ENCODE data around the gene ERCC1.

- TF ChIP-seq, protein P1, sequence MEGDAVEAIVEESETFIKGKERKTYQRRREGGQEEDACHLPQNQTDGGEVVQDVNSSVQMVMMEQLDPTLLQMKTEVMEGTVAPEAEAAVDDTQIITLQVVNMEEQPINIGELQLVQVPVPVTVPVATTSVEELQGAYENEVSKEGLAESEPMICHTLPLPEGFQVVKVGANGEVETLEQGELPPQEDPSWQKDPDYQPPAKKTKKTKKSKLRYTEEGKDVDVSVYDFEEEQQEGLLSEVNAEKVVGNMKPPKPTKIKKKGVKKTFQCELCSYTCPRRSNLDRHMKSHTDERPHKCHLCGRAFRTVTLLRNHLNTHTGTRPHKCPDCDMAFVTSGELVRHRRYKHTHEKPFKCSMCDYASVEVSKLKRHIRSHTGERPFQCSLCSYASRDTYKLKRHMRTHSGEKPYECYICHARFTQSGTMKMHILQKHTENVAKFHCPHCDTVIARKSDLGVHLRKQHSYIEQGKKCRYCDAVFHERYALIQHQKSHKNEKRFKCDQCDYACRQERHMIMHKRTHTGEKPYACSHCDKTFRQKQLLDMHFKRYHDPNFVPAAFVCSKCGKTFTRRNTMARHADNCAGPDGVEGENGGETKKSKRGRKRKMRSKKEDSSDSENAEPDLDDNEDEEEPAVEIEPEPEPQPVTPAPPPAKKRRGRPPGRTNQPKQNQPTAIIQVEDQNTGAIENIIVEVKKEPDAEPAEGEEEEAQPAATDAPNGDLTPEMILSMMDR (IDR thresholded peaks at IDR 0.05), result no peak
- no peak for TF ChIP-seq POLR2A (IDR thresholded peaks at IDR 0.05)
Measured at GRCh38 chr19:45363861-45364459, 59.8 kb downstream of the ERCC1 start.

All from right lobe of liver (tissue), 4 donors.